ENCODE results near the gene ELF2.

- no peak for TF ChIP-seq CTCF (conservative IDR thresholded peaks at IDR 0.05)
- no peak for TF ChIP-seq ZFX (IDR thresholded peaks at IDR 0.05)
Measured at GRCh38 chr4:139137763-139138162, 39.3 kb downstream of the ELF2 start.

All from C4-2B (cell line).